HEK293 (cell line): ENCODE results near the gene AP3S2.

Source experiments
- CTCF ChIP-seq: fragments of 450-650 bp; formaldehyde crosslinking; IDR thresholded peaks from 2 replicates; pipeline ENCODE4 v1.5.1; 2016; ENCODE audit warnings: missing biosample characterization, missing genetic modification characterization
- ZBTB49 ChIP-seq: fragments of 450-650 bp; formaldehyde crosslinking; IDR thresholded peaks from 2 replicates; pipeline ENCODE4 v1.5.1; 2016; ENCODE audit warnings: missing biosample characterization, missing genetic modification characterization, low read depth
- ZNF138 ChIP-seq: fragments of 450-650 bp; formaldehyde crosslinking; IDR thresholded peaks from 2 replicates; pipeline ENCODE4 v1.5.1; 2016; ENCODE audit warnings: missing biosample characterization, missing genetic modification characterization, borderline replicate concordance
- ZNF140 ChIP-seq: fragments of 450-650 bp; formaldehyde crosslinking; IDR thresholded peaks from 2 replicates; pipeline ENCODE4 v1.5.1; 2016; ENCODE audit warnings: missing biosample characterization, missing genetic modification characterization
- ZNF223 ChIP-seq: fragments of 450-650 bp; formaldehyde crosslinking; IDR thresholded peaks from 2 replicates; pipeline ENCODE4 v1.5.1; 2016; ENCODE audit warnings: missing biosample characterization, missing genetic modification characterization

- TF ChIP-seq ZNF138 (tag by site-specific recombination) (no peak), ZBTB49 (tag by site-specific recombination) (no peak), ZNF223 (no peak), ZNF140 (no peak), CTCF (tag by site-specific recombination) (no peak)
Measured at GRCh38 chr15:89828281-89829145, 65.3 kb downstream of the AP3S2 start.
